Trophoblast cell (in vitro differentiated cells and primary cell): ENCODE data around the gene CTXN2.
A peak's percentile ranks its signal among the peaks of the same experiment; 100 is the strongest.

ENCODE experiments used
- DNase-seq, 2 donors: peaks; one replicate each; pipeline ENCODE4 v3.0.0-alpha.2; 2016
- H2AFZ ChIP-seq: 2 replicates; pipeline ENCODE4 v1.6.1; 2013; ENCODE audit warnings: low read length, moderate library complexity, mild to moderate bottlenecking; ENCODE audit not compliant: insufficient read depth, poor library complexity
- H2AK5ac ChIP-seq: 2 replicates; pipeline ENCODE4 v1.6.1; 2013; ENCODE audit warnings: mild to moderate bottlenecking, low read length
- H2BK120ac ChIP-seq: 2 replicates; pipeline ENCODE4 v1.6.1; 2013; ENCODE audit warnings: low read length, mild to moderate bottlenecking, moderate library complexity; ENCODE audit not compliant: insufficient read depth, poor library complexity
- H2BK12ac ChIP-seq: 2 replicates; pipeline ENCODE4 v1.6.1; 2013; ENCODE audit warnings: mild to moderate bottlenecking, low read length, moderate library complexity
- H2BK5ac ChIP-seq: 2 replicates; pipeline ENCODE4 v1.6.1; 2013; ENCODE audit warnings: low read length, low read depth, moderate library complexity, mild to moderate bottlenecking; ENCODE audit not compliant: poor library complexity
- H3K14ac ChIP-seq: 2 replicates; pipeline ENCODE4 v1.6.1; 2013; ENCODE audit warnings: mild to moderate bottlenecking, low read length
- H3K18ac ChIP-seq: 2 replicates; pipeline ENCODE4 v1.6.1; 2013; ENCODE audit warnings: mild to moderate bottlenecking, low read length
- H3K23ac ChIP-seq: 2 replicates; pipeline ENCODE4 v1.6.1; 2013; ENCODE audit warnings: low read length
- H3K27ac ChIP-seq: 2 replicates; pipeline ENCODE4 v1.5.1; 2013; ENCODE audit warnings: low read depth, mild to moderate bottlenecking, inconsistent platforms, low read length, moderate library complexity
- H3K27me3 ChIP-seq: 2 replicates; pipeline ENCODE4 v1.6.1; 2013; ENCODE audit warnings: inconsistent platforms, mild to moderate bottlenecking, low read length, moderate library complexity; ENCODE audit not compliant: insufficient read depth
- H3K36me3 ChIP-seq, 2 experiments: 1 replicate in 1 of 2; 2 replicates in 1 of 2; pipeline ENCODE4 v1.6.1; 2013; ENCODE audit warnings: low read length in 2 of 2, mild to moderate bottlenecking in 2 of 2, moderate library complexity in 1 of 2; ENCODE audit not compliant: insufficient read depth in 2 of 2, control insufficient read depth in 1 of 2
- H3K4ac ChIP-seq: 2 replicates; pipeline ENCODE4 v1.6.1; 2013; ENCODE audit warnings: low read depth, mild to moderate bottlenecking, low read length, moderate library complexity
- H3K4me1 ChIP-seq, 2 experiments: 1 replicate in 1 of 2; 2 replicates in 1 of 2; pipeline ENCODE4 v1.6.1; 2013; ENCODE audit warnings: low read length in 2 of 2, mild to moderate bottlenecking in 2 of 2, moderate library complexity in 1 of 2; ENCODE audit not compliant: insufficient read depth in 2 of 2, control insufficient read depth in 1 of 2
- H3K4me2 ChIP-seq: 2 replicates; pipeline ENCODE4 v1.6.1; 2013; ENCODE audit warnings: inconsistent platforms, mild to moderate bottlenecking, low read length, moderate library complexity
- H3K4me3 ChIP-seq: 2 replicates; pipeline ENCODE4 v1.5.1; 2013; ENCODE audit warnings: mild to moderate bottlenecking, low read depth, low read length, inconsistent platforms
- H3K79me1 ChIP-seq: one replicate; pipeline ENCODE4 v1.6.1; 2013; ENCODE audit warnings: low read length
- H3K79me2 ChIP-seq: 2 replicates; pipeline ENCODE4 v1.6.1; 2013; ENCODE audit warnings: low read length, mild to moderate bottlenecking; ENCODE audit not compliant: control insufficient read depth, insufficient read depth, poor library complexity
- H3K9ac ChIP-seq: 2 replicates; pipeline ENCODE4 v1.6.1; 2013; ENCODE audit warnings: mild to moderate bottlenecking, low read length
- H3K9me3 ChIP-seq: 2 replicates; pipeline ENCODE4 v1.6.1; 2013; ENCODE audit warnings: low read depth, mild to moderate bottlenecking, control low read depth, inconsistent platforms, low read length; ENCODE audit not compliant: insufficient read depth
- H4K12ac ChIP-seq: 2 replicates; pipeline ENCODE4 v1.6.1; 2013; ENCODE audit warnings: low read depth, mild to moderate bottlenecking, low read length, moderate library complexity
- H4K8ac ChIP-seq: 2 replicates; pipeline ENCODE4 v1.6.1; 2013; ENCODE audit warnings: low read depth, mild to moderate bottlenecking, low read length, moderate library complexity
- H4K91ac ChIP-seq: one replicate; pipeline ENCODE4 v1.6.1; 2013; ENCODE audit warnings: low read depth, mild to moderate bottlenecking, low read length, moderate library complexity
- WGBS: extraction: QIAGEN DNeasy Blood & Tissue Kit; methylation state at CpG from one replicate; pipeline ENCODE4 v1.1.7; 2013; ENCODE audit warnings: missing lambda C conversion rate; ENCODE audit not compliant: insufficient read length, insufficient coverage; ENCODE audit errors: extremely low coverage; 5-methylcytosine and 5-hydroxymethylcytosine counted together

Gene CTXN2

GRCh38 chr15:48205981-48206380, 14.5 kb downstream of the CTXN2 start, which contains the start of gene SLC12A1:
SLC12A1 (plus strand) TSS chr15:48206302; CDS start chr15:48207720, 1,418 bp downstream.
- no peaks in the 10 kb centered on the region for H3K4me1 ChIP-seq
- H2BK12ac ChIP-seq, result no peak within 1 kb of the TSS
- H3K79me2 ChIP-seq, result no peaks in the 10 kb centered on the region
- H2AK5ac ChIP-seq, result no peak within 1 kb of the TSS
- no peaks in the 10 kb centered on the region for H3K27me3 ChIP-seq
- no peak within 1 kb of the TSS for H3K23ac ChIP-seq
- no peak within 1 kb of the TSS for H4K8ac ChIP-seq
- H3K9me3 ChIP-seq, result no peaks in the 10 kb centered on the region
- no peak within 1 kb of the TSS for H3K4me2 ChIP-seq
- no peak within 1 kb of the TSS for H2BK120ac ChIP-seq
- H3K14ac ChIP-seq, result no peak within 1 kb of the TSS
- H3K18ac ChIP-seq, result no peak within 1 kb of the TSS
- WGBS, result no CpG with 5 or more reads among the region's 1 CpG
- no peak within 1 kb of the TSS for H3K27ac ChIP-seq
- no peak within 1 kb of the TSS for H4K12ac ChIP-seq
- no peak within 1 kb of the TSS for H4K91ac ChIP-seq
- H2AFZ ChIP-seq, result no peak within 1 kb of the TSS
- no peaks in the 10 kb centered on the region for H3K36me3 ChIP-seq
- H3K79me1 ChIP-seq, result no peaks in the 10 kb centered on the region
- no peak for DNase-seq
- H2BK5ac ChIP-seq, result no peak within 1 kb of the TSS
- H3K9ac ChIP-seq, result no peak within 1 kb of the TSS
- H3K4me3 ChIP-seq, result no peak within 1 kb of the TSS
- H3K4ac ChIP-seq, result no peak within 1 kb of the TSS

- WGBS, result no CpG with 5 or more reads among the region's 1 CpG
- no peak for DNase-seq
These were observed 29.8 kb downstream of the CTXN2 start for GRCh38 chr15:48221261-48221660.

GRCh38 chr15:48221885-48222284, 30.4 kb downstream of the CTXN2 start:
- no CpG with 5 or more reads among the region's 4 CpGs for WGBS
- no peak overlapping the region for H3K9ac ChIP-seq
- H4K12ac ChIP-seq, result no peak overlapping the region
- H3K4me2 ChIP-seq, result no peak overlapping the region
- H2BK120ac ChIP-seq, result no peak overlapping the region
- no peak overlapping the region for H3K4ac ChIP-seq
- no peaks in the 10 kb centered on the region for H3K27me3 ChIP-seq
- H4K8ac ChIP-seq, result no peak overlapping the region
- H3K18ac ChIP-seq, result no peak overlapping the region
- no peak overlapping the region for H3K4me3 ChIP-seq
- H2BK12ac ChIP-seq, result no peak overlapping the region
- H3K36me3 ChIP-seq, result no peaks in the 10 kb centered on the region
- H2AK5ac ChIP-seq, result no peak overlapping the region
- no peaks in the 10 kb centered on the region for H3K79me1 ChIP-seq
- no peak overlapping the region for H4K91ac ChIP-seq
- no peak overlapping the region for H3K27ac ChIP-seq
- no peak overlapping the region for H2BK5ac ChIP-seq
- no peak overlapping the region for H3K14ac ChIP-seq
- no peaks in the 10 kb centered on the region for H3K79me2 ChIP-seq
- H3K23ac ChIP-seq, result no peak overlapping the region
- H3K9me3 ChIP-seq, result no peaks in the 10 kb centered on the region
- H2AFZ ChIP-seq, result no peak overlapping the region
- no peaks in the 10 kb centered on the region for H3K4me1 ChIP-seq
- DNase-seq, result peak; percentile 32 to 58

More at GRCh38 chr15:48221261-48221660, 29.8 kb downstream of the CTXN2 start:
- no peak overlapping the region for H3K9ac ChIP-seq
- H3K36me3 ChIP-seq, result no peaks in the 10 kb centered on the region
- no peak overlapping the region for H3K4me2 ChIP-seq
- no peak overlapping the region for H2BK5ac ChIP-seq
- no peaks in the 10 kb centered on the region for H3K79me2 ChIP-seq
- no peak overlapping the region for H2BK120ac ChIP-seq
- H3K23ac ChIP-seq, result no peak overlapping the region
- H2AK5ac ChIP-seq, result no peak overlapping the region
- no peak overlapping the region for H3K27ac ChIP-seq
- no peak overlapping the region for H2AFZ ChIP-seq
- no peaks in the 10 kb centered on the region for H3K79me1 ChIP-seq
- H4K12ac ChIP-seq, result no peak overlapping the region
- H3K4me3 ChIP-seq, result no peak overlapping the region
- H3K14ac ChIP-seq, result no peak overlapping the region
- H4K8ac ChIP-seq, result no peak overlapping the region
- H3K27me3 ChIP-seq, result no peaks in the 10 kb centered on the region
- no peaks in the 10 kb centered on the region for H3K9me3 ChIP-seq
- H3K4me1 ChIP-seq, result no peaks in the 10 kb centered on the region
- no peak overlapping the region for H4K91ac ChIP-seq
- H3K18ac ChIP-seq, result no peak overlapping the region
- H3K4ac ChIP-seq, result no peak overlapping the region
- no peak overlapping the region for H2BK12ac ChIP-seq

- Histone ChIP-seq H3K14ac (no peak overlapping the region), H3K79me2 (no peaks in the 10 kb centered on the region), H2BK12ac (no peak overlapping the region), H3K27me3 (no peaks in the 10 kb centered on the region), H2BK5ac (no peak overlapping the region), H3K27ac (no peak overlapping the region), H3K9me3 (no peaks in the 10 kb centered on the region), H2AK5ac (no peak overlapping the region), H4K8ac (no peak overlapping the region), H3K9ac (no peak overlapping the region), H3K79me1 (no peaks in the 10 kb centered on the region), H3K4ac (no peak overlapping the region), H3K36me3 (no peaks in the 10 kb centered on the region), H2BK120ac (no peak overlapping the region), H3K4me2 (no peak overlapping the region), H3K4me3 (no peak overlapping the region), H4K12ac (no peak overlapping the region), H3K18ac (no peak overlapping the region), H3K4me1 (no peaks in the 10 kb centered on the region), H2AFZ (no peak overlapping the region), H4K91ac (no peak overlapping the region), H3K23ac (no peak overlapping the region)
- no peak for DNase-seq
- WGBS, result no CpG with 5 or more reads among the region's 1 CpG
These were observed 31.2 kb downstream of the CTXN2 start for GRCh38 chr15:48222627-48223026.
